ENCODE results near the gene TNRC18. TPM values are rescaled to one million over a fixed set of nuclear protein-coding genes. Genes with fewer than 3 reads are reported as not detected.
A peak's percentile ranks its signal among the peaks of the same experiment; 100 is the strongest.

The TNRC18 gene
- total RNA-seq, 1 donor from 2014 or later, result 104 TPM

- ATAC-seq, result no peak
- no peaks in the 10 kb centered on the region for H3K27me3 ChIP-seq (ENCODE audit: low read depth)
- H3K27ac ChIP-seq, result no peak overlapping the region
- H3K9me3 ChIP-seq, result peaks cover 5% of the 10 kb centered on the region
- no peaks in the 10 kb centered on the region for H3K4me1 ChIP-seq
- no peak for DNase-seq
- peaks cover 90% of the 10 kb centered on the region for H3K36me3 ChIP-seq
- TF ChIP-seq CTCF (IDR thresholded peaks at IDR 0.05), result no peak
- H3K4me3 ChIP-seq, result no peak overlapping the region
- intact Hi-C loops (cut with DNase I), result no loop called here
Measured at GRCh38 chr7:5345171-5345570, 78.5 kb downstream of the TNRC18 start.

- H3K4me1 ChIP-seq, result no peaks in the 10 kb centered on the region
- H3K36me3 ChIP-seq, result peaks cover 90% of the 10 kb centered on the region
- intact Hi-C loops (cut with DNase I), result no loop called here
- H3K27ac ChIP-seq, result no peak overlapping the region
- H3K9me3 ChIP-seq, result peaks cover 5% of the 10 kb centered on the region
- no peak for TF ChIP-seq CTCF (IDR thresholded peaks at IDR 0.05)
- no peak for ATAC-seq
- no peak overlapping the region for H3K4me3 ChIP-seq
- no peak for DNase-seq
- no peaks in the 10 kb centered on the region for H3K27me3 ChIP-seq (ENCODE audit: low read depth)
Measured at GRCh38 chr7:5344342-5344741, 79.3 kb downstream of the TNRC18 start.

DNA sequence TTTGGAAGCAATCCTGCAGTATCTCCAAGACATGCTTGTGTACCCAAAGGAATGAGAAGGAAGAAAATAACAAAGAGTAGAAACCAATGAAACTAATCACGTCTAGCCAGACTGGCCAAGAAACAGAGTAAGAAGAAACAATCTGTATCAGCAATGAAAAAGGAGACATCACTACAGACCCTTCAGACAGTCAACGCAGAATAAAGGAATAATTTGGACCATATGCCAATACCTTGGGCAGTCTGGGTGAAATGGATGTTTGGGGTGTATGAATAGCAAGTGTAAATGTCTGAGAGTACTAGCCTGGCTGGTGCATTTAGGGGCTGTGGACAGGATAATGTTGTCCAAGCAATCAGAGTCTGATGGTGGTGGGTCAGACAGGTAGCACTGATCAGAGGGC lies 79.8 kb downstream of the TNRC18 start:
- TF ChIP-seq CTCF (IDR thresholded peaks at IDR 0.05), result no peak
- Histone ChIP-seq H3K36me3 (peaks cover 90% of the 10 kb centered on the region), H3K27me3 (ENCODE audit: low read depth) (no peaks in the 10 kb centered on the region), H3K27ac (no peak overlapping the region), H3K4me3 (no peak overlapping the region), H3K9me3 (peaks cover 5% of the 10 kb centered on the region), H3K4me1 (no peaks in the 10 kb centered on the region)
- intact Hi-C loops (cut with DNase I), result no loop called here
- DNase-seq (no peak), ATAC-seq (no peak)

GRCh38 chr7:5342631-5343030 lies 81.0 kb downstream of the TNRC18 start:
- peaks cover 5% of the 10 kb centered on the region for H3K9me3 ChIP-seq
- ATAC-seq (no peak), DNase-seq (no peak)
- no peaks in the 10 kb centered on the region for H3K27me3 ChIP-seq (ENCODE audit: low read depth)
- H3K4me3 ChIP-seq, result no peak overlapping the region
- intact Hi-C loops (cut with DNase I), result no loop called here
- H3K27ac ChIP-seq, result no peak overlapping the region
- peaks cover 90% of the 10 kb centered on the region for H3K36me3 ChIP-seq
- no peaks in the 10 kb centered on the region for H3K4me1 ChIP-seq
- no peak for TF ChIP-seq CTCF (IDR thresholded peaks at IDR 0.05)

DNA sequence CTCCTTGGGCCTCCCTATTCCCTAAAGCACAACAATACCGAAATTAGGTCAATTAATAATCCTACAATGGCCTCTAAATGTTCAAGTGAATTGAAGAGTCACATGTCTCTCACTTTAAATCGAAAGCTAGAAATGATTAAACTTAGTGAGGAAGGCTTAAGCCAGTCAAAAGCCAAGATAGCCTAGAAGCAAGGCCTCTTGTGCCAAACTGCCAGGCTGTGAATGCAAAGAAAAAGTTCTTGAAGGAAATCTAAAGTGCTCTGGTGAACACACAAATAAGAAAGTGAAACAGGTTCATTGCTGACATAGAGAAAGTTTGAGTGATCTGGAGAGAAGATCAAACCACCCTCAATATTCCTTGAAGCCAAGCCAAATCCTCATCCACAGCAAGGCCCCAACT lies 83.7 kb downstream of the TNRC18 start:
- Histone ChIP-seq H3K4me3 (no peak overlapping the region), H3K36me3 (peaks cover 92% of the 10 kb centered on the region), H3K27ac (no peak overlapping the region), H3K27me3 (ENCODE audit: low read depth) (no peaks in the 10 kb centered on the region), H3K9me3 (peaks cover 10% of the 10 kb centered on the region), H3K4me1 (no peaks in the 10 kb centered on the region)
- TF ChIP-seq CTCF (IDR thresholded peaks at IDR 0.05), result no peak
- intact Hi-C loops (cut with DNase I), result no loop called here
- ATAC-seq (peak; percentile 58 to 71), DNase-seq (no peak)

GRCh38 chr7:5337047-5337446 lies 86.6 kb downstream of the TNRC18 start:
- DNase-seq (no peak), ATAC-seq (no peak)
- H3K36me3 ChIP-seq, result peaks cover 91% of the 10 kb centered on the region
- no peaks in the 10 kb centered on the region for H3K4me1 ChIP-seq
- no peak overlapping the region for H3K27ac ChIP-seq
- intact Hi-C loops (cut with DNase I), result no loop called here
- no peak overlapping the region for H3K4me3 ChIP-seq
- no peak for TF ChIP-seq CTCF (IDR thresholded peaks at IDR 0.05)
- peaks cover 5% of the 10 kb centered on the region for H3K9me3 ChIP-seq
- no peaks in the 10 kb centered on the region for H3K27me3 ChIP-seq (ENCODE audit: low read depth)
